Esophagus mucosa (tissue), 1 donor: ENCODE results near the gene CPNE1. TPM values are rescaled to one million over a fixed set of nuclear protein-coding genes. Genes with fewer than 3 reads are reported as not detected.
A peak's percentile ranks its signal among the peaks of the same experiment; 100 is the strongest.

ENCODE experiments used
- ATAC-seq: fragments of 200-7000 bp; cut with Tn5 transposase; one replicate; pipeline ENCODE4 v1.9.1; 2020
- total RNA-seq: library from RNA; stranded (reverse); gene quantifications from one replicate; pipeline ENCODE4 v1.2.4, GENCODE V29; 2023
- donor health status: DM: yes; HTN: yes; CAD: no.

Gene CPNE1
- total RNA-seq, 1 donor from 2014 or later: 130 TPM

GRCh38 chr20:35652641-35653429 is 11.9 kb downstream of the CPNE1 start:
- peak; percentile 37 for ATAC-seq

- ATAC-seq: no peak
Measured at GRCh38 chr20:35651958-35652357, 12.7 kb downstream of the CPNE1 start.

- ATAC-seq: no peak
Measured at GRCh38 chr20:35650632-35651031, 14.1 kb downstream of the CPNE1 start.

GRCh38 chr20:35648836-35649235 is 15.9 kb downstream of the CPNE1 start:
- no peak for ATAC-seq

- ATAC-seq: no peak
Measured at GRCh38 chr20:35644806-35645205, 19.9 kb downstream of the CPNE1 start.

- no peak for ATAC-seq
Measured at GRCh38 chr20:35643045-35643444, 21.7 kb downstream of the CPNE1 start.

GRCh38 chr20:35641743-35642142 is 23.0 kb downstream of the CPNE1 start:
- ATAC-seq: no peak

- no peak for ATAC-seq
Measured at GRCh38 chr20:35640724-35641123, 24.0 kb downstream of the CPNE1 start.

GRCh38 chr20:35638751-35639150 is 25.9 kb downstream of the CPNE1 start:
- ATAC-seq: no peak

GRCh38 chr20:35637276-35637675 is 27.4 kb downstream of the CPNE1 start:
- ATAC-seq: no peak

GRCh38 chr20:35636095-35636494 is 28.6 kb downstream of the CPNE1 start:
- peak; percentile 12 for ATAC-seq

- ATAC-seq: no peak
Measured at GRCh38 chr20:35635652-35636051, 29.0 kb downstream of the CPNE1 start.

- peak; percentile 15 for ATAC-seq
Measured at GRCh38 chr20:35632539-35633115, 32.1 kb downstream of the CPNE1 start.

- ATAC-seq: peak; percentile 12
Measured at GRCh38 chr20:35630636-35631035, 34.1 kb downstream of the CPNE1 start.

- ATAC-seq: no peak
Measured at GRCh38 chr20:35629427-35630145, 35.1 kb downstream of the CPNE1 start.

- no peak for ATAC-seq
Measured at GRCh38 chr20:35627121-35627520, 37.6 kb downstream of the CPNE1 start.

GRCh38 chr20:35626386-35627001 is 38.2 kb downstream of the CPNE1 start:
- ATAC-seq: no peak

GRCh38 chr20:35625584-35626385 is 38.9 kb downstream of the CPNE1 start:
- no peak for ATAC-seq

GRCh38 chr20:35621560-35621946 is 43.1 kb downstream of the CPNE1 start:
- no peak for ATAC-seq

GRCh38 chr20:35620818-35621559 is 43.7 kb downstream of the CPNE1 start:
- ATAC-seq: no peak
